Activated CD8-positive, alpha-beta T cell treated with anti-CD3 and anti-CD28 coated beads, Interleukin-2, amount 10 ng/mL, durations not matched to agents 7 days and 5 days (primary cell): ENCODE measurements around the gene ZNF91. TPM values are rescaled to one million over a fixed set of nuclear protein-coding genes. Genes with fewer than 3 reads are reported as not detected.
"Not testable (repeated sequence)": the region's sequence is repeated elsewhere in the genome, so short reads cannot be mapped to it uniquely, and the experiment has no call there.

Experiments
- ATAC-seq: fragments of 150-1000 bp; cut with Tn5 transposase; one replicate; pipeline ENCODE4 v1.10.0; 2021; ENCODE audit warnings: moderate library complexity
- CTCF ChIA-PET: fragments of 350-600 bp; sonication (Branson Sonifier 250); formaldehyde crosslinking; loops from one replicate; lab custom pipeline; 2021; ENCODE audit warnings: antibody characterized with exemption; lab: Charles Lee
- POLR2A ChIA-PET: fragments of 350-600 bp; sonication (Branson Sonifier 250); formaldehyde crosslinking; loops from one replicate; lab custom pipeline; 2021; ENCODE audit warnings: antibody characterized with exemption; lab: Charles Lee
- DNase-seq: peaks from one replicate; pipeline ENCODE4 v3.0.0-alpha.2; 2020
- H3K27ac Mint-ChIP-seq: one replicate; pipeline ENCODE4 v1.8.0; 2021; ENCODE audit warnings: mild to moderate bottlenecking, mixed read lengths
- H3K27me3 Mint-ChIP-seq: one replicate; pipeline ENCODE4 v1.8.0; 2021; ENCODE audit warnings: low read depth, mixed read lengths
- H3K36me3 Mint-ChIP-seq: one replicate; pipeline ENCODE4 v1.8.0; 2021; ENCODE audit warnings: low read depth, mixed read lengths
- H3K4me1 Mint-ChIP-seq: one replicate; pipeline ENCODE4 v1.8.0; 2021; ENCODE audit warnings: low read depth, mixed read lengths
- H3K4me3 Mint-ChIP-seq: one replicate; pipeline ENCODE4 v1.8.0; 2021; ENCODE audit warnings: mild to moderate bottlenecking, mixed read lengths
- H3K9me3 Mint-ChIP-seq: one replicate; pipeline ENCODE4 v1.8.0; 2022; ENCODE audit warnings: mixed read lengths; ENCODE audit not compliant: insufficient read depth
- total RNA-seq, 2 experiments: library from RNA; stranded (reverse); gene quantifications; one replicate each; pipeline ENCODE4 v1.2.3, GENCODE V29; 2021

ZNF91 gene
- total RNA-seq, 2 experiments from 2014 or later = 32.0 to 35.8 TPM

DNA sequence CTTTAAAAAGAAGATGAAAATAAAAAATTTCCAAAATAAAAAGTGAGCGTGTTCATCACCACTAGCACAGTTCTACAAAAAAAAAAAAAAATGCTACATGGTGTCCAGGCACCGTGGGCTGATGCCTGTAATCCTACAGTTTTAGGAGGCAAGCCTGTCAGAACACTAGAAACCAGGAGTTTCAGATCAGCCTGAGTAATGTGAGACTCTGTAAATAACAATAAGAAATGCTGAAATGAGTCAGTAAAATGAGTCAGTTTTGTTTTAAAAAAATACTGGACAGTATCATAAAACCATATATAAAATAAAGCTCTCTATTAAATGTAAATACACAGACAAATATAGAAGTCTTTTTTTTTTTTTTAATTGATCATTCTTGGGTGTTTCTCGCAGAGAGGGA is 30.0 kb downstream of the ZNF91 start:
- no peak overlapping the region for H3K27ac Mint-ChIP-seq
- no peaks in the 10 kb centered on the region for H3K27me3 Mint-ChIP-seq
- ATAC-seq = no peak
- ChIA-PET POLR2A (no interaction called here), CTCF (interaction anchor here (0.7 kb wide), 1 partner anchor 549 kb away, joined by 4 read pairs; the partner anchor contains the start of gene ZNF726)
- no peak for DNase-seq
- H3K4me3 Mint-ChIP-seq = no peak overlapping the region
- H3K4me1 Mint-ChIP-seq = no peaks in the 10 kb centered on the region
- peaks cover 36% of the 10 kb centered on the region for H3K9me3 Mint-ChIP-seq
- peaks cover 71% of the 10 kb centered on the region for H3K36me3 Mint-ChIP-seq

DNA sequence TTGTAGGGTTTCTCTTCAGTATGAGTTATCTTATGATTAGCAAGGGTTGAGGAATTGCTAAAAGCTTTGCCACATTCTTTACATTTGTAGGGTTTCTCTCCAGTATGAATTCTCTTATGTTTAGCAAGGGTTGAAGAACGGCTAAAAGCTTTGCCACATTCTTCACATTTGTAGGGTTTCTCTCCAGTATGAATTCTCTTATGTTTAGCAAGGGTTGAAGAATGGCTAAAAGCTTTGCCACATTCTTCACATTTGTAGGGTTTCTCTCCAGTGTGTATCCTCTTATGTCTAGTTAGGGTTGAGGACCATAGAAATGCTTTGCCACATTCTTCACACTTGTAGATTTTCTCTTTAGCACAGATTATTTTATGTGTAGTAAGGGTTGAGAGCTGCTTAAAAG is 33.4 kb downstream of the ZNF91 start:
- H3K9me3 Mint-ChIP-seq = peaks cover 55% of the 10 kb centered on the region
- H3K27me3 Mint-ChIP-seq, H3K4me3 Mint-ChIP-seq, CTCF ChIA-PET, POLR2A ChIA-PET, DNase-seq, H3K4me1 Mint-ChIP-seq, H3K27ac Mint-ChIP-seq, ATAC-seq: not testable (repeated sequence)
- peaks cover 72% of the 10 kb centered on the region for H3K36me3 Mint-ChIP-seq

DNA sequence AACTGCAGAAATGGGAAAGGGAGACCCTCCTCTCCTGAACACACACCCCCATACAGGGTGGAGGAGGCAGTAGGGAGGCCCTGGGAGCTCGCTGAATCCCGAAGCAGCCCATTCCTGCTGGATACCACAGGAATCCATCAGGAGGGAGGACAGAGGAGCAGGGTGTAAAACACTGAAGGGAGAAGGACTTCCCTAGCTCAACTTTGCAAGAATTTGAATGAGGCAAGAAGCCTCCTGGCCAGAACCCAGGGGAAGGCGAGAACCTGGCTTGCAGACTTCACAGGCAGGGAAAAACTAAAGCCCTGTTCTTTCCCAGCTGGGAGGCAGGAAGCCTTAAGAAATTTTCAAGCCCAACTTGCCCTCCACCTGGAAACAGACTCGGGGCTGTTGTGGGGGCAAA is 43.5 kb downstream of the ZNF91 start:
- Mint-ChIP-seq H3K27me3 (no peaks in the 10 kb centered on the region), H3K4me1 (no peaks in the 10 kb centered on the region), H3K27ac (no peak overlapping the region), H3K36me3 (peaks cover 90% of the 10 kb centered on the region), H3K9me3 (peaks cover 80% of the 10 kb centered on the region), H3K4me3 (no peak overlapping the region)
- CTCF ChIA-PET = no interaction called here
- no peak for DNase-seq
- no peak for ATAC-seq
- POLR2A ChIA-PET = no interaction called here

DNA sequence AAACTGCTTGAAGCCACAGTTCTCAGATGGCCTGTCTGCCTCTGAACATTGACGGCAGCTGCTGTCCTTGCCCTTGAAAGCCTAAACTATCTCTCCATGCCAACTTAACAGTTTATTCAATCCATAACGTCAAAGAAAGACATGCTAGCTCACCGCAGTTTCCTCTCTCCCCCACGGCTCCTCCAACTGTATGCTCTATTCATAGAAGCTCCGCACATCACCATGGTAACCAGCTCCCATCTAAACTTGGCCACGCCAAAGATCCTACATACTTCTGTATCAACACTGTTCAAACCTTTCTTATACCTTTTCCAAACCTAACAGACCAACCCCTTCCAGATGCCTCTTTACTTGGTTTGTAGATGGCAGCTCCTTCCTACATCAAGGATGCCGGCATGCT is 48.6 kb downstream of the ZNF91 start:
- H3K36me3 Mint-ChIP-seq = peaks cover 90% of the 10 kb centered on the region
- no peak overlapping the region for H3K4me3 Mint-ChIP-seq
- DNase-seq (no peak), ATAC-seq (no peak)
- CTCF ChIA-PET = no interaction called here
- no peaks in the 10 kb centered on the region for H3K4me1 Mint-ChIP-seq
- peaks cover 74% of the 10 kb centered on the region for H3K9me3 Mint-ChIP-seq
- no peaks in the 10 kb centered on the region for H3K27me3 Mint-ChIP-seq
- no peak overlapping the region for H3K27ac Mint-ChIP-seq
- POLR2A ChIA-PET = no interaction called here

DNA sequence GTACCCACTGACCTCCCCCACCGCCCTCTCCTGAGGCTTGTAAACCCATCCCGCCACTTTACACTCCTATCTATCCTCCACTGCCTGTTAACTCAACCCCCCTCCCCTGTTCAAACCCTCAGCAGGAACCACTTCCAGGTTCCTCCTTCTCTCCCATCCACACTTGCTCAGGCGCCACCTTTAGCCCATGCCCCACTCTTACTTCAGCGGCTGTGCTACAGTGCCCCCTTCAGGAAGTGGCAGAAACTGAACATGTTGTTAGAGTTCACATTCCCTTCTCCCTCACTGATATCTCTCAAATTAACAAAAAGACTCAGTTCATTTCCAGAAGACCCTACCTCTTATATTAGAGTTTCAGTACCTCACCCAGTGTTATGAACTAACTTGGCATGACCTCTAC is 49.4 kb downstream of the ZNF91 start:
- H3K9me3 Mint-ChIP-seq = peaks cover 70% of the 10 kb centered on the region
- H3K4me1 Mint-ChIP-seq = no peaks in the 10 kb centered on the region
- peaks cover 84% of the 10 kb centered on the region for H3K36me3 Mint-ChIP-seq
- ChIA-PET CTCF (no interaction called here), POLR2A (no interaction called here)
- H3K27me3 Mint-ChIP-seq = no peaks in the 10 kb centered on the region
- no peak overlapping the region for H3K4me3 Mint-ChIP-seq
- ATAC-seq (no peak), DNase-seq (no peak)
- H3K27ac Mint-ChIP-seq = no peak overlapping the region

DNA sequence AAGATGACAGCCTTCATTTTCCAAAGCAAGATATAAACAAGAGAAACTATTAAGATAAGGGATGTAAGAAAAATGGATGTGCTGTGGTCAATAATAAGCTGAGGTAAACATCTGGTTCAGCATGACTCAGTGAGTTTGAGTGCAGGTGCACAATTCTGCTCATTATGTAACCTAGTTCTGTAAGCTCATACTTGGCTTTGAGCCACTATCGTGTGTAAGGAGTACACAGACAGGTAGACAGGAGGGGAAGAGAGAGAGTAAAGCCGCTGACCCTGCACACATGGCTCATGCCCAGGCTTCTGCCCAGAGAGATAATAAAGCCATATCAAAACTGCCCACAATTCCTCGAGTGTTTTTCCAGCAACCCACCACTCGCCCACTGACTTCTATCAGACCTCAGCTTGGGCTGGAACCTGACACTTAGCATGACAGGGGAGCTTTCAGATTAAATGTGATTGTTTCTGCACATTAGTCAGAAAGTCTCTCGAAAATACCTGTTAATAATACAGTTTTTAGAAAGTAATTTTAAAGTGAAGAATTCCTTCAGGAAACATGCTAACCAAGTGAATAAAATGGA is 51.7 kb downstream of the ZNF91 start:
- CTCF ChIA-PET = no interaction called here
- DNase-seq = no peak
- no peaks in the 10 kb centered on the region for H3K4me1 Mint-ChIP-seq
- H3K27ac Mint-ChIP-seq = no peak overlapping the region
- H3K4me3 Mint-ChIP-seq = no peak overlapping the region
- H3K36me3 Mint-ChIP-seq = peaks cover 81% of the 10 kb centered on the region
- H3K9me3 Mint-ChIP-seq = peaks cover 68% of the 10 kb centered on the region
- no peaks in the 10 kb centered on the region for H3K27me3 Mint-ChIP-seq
- POLR2A ChIA-PET = no interaction called here
- ATAC-seq = no peak

DNA sequence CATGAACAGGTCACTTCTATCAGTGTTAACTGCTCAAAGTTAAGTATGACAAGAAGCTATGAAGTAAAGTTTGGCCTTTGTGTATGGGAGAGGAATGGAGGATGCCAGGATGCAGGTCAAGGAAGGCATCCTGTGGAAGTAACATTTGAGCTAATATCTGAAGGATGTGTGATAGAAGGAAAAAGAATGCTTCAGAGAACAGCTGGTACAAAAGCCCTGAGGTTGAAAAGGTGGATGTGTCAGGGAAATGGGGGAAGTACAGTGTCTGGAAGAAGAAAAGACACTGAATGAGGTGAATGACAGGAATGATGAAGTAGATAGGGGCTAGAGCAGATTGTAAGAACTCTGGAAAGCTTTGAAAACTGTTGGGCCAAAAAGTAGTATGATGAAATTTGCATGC is 67.1 kb downstream of the ZNF91 start:
- CTCF ChIA-PET = interaction anchor here (0.6 to 1.3 kb wide), 2 partner anchors 10 to 291 kb away, joined by 3 read pairs; no protein-coding TSS in a partner anchor
- H3K9me3 Mint-ChIP-seq = peaks cover 53% of the 10 kb centered on the region

DNA sequence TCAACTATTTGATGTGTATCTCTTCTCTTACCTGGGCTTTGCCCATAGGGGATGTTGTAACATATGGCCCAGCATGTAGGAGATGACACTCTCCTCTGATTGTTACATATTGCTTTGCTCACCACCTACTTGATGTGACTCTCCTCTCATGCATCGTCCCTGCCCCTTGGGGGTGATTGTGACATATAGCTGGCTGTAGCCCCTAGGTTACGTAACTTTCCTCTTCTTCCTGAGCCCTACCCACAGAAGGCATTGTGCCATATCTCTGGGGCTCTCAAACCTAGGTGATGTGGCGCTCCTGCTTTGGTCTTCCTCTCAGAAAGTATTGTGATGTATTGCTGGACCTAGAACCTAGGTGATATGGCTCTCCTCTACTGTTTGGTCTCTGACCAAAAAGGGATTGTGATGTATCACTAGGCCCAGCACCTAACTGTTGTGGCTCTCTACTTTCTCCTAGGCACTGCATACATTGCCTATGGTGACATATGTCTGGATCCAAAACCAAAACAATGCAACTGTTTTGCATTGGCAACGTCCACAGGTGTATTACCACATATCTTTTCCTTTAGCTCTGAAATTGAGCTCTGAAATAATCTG is 73.2 kb downstream of the ZNF91 start:
- ChIA-PET CTCF (no interaction called here), POLR2A (no interaction called here)
- Mint-ChIP-seq H3K4me3 (no peak overlapping the region), H3K36me3 (peaks cover 3% of the 10 kb centered on the region), H3K9me3 (peaks cover 28% of the 10 kb centered on the region), H3K27me3 (no peaks in the 10 kb centered on the region), H3K27ac (no peak overlapping the region), H3K4me1 (no peaks in the 10 kb centered on the region)
- no peak for DNase-seq
- no peak for ATAC-seq

More for the DNA sequence above, 67.1 kb downstream of the ZNF91 start:
- Mint-ChIP-seq H3K27ac (no peak overlapping the region), H3K27me3 (no peaks in the 10 kb centered on the region), H3K4me1 (no peaks in the 10 kb centered on the region), H3K4me3 (no peak overlapping the region), H3K36me3 (peaks cover 31% of the 10 kb centered on the region)
- no peak for DNase-seq
- POLR2A ChIA-PET = no interaction called here
- ATAC-seq = no peak

DNA sequence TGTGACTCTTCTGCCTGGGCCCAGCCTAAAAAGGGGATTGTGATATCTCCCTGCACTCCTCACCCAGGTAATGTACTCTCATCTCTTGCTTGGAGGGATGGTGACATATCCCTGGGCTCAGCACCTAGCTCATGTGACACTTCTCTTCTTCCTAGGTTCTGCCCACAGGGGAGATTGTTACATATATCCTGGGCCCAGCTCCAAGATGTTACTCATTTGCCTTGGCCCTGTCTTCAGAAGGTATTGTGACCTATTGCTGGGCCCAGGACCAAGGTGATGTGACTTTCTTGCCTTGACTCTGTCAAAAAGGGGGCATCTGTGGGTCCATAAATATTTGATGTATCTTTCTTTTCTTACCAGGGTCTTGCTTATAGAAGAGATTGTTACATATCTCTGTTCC is 73.9 kb downstream of the ZNF91 start:
- ATAC-seq, DNase-seq, H3K4me1 Mint-ChIP-seq, H3K27ac Mint-ChIP-seq, POLR2A ChIA-PET, H3K36me3 Mint-ChIP-seq, H3K4me3 Mint-ChIP-seq, H3K27me3 Mint-ChIP-seq, CTCF ChIA-PET: not testable (repeated sequence)
- peaks cover 28% of the 10 kb centered on the region for H3K9me3 Mint-ChIP-seq

DNA sequence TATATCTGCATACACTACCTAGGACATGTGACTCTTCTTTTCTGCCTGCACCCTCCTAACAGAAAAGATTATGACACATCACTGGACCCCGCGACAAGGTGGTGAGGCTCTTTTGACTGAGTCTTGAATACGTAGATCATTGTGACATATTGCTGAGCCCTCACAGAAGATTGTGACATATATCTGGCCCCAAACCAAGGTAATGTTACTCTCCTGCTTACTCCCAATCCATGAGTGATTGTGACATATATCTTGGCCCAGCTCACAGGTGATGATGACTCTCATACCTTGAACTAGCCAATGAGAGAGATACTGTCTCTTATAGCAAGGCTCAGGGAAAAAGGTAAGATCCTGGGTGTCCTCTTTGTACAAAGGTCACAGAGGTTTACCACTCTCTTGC is 75.7 kb downstream of the ZNF91 start:
- CTCF ChIA-PET, POLR2A ChIA-PET, H3K4me1 Mint-ChIP-seq, H3K36me3 Mint-ChIP-seq, ATAC-seq, DNase-seq, H3K27me3 Mint-ChIP-seq, H3K27ac Mint-ChIP-seq, H3K4me3 Mint-ChIP-seq: not testable (repeated sequence)
- peaks cover 13% of the 10 kb centered on the region for H3K9me3 Mint-ChIP-seq

DNA sequence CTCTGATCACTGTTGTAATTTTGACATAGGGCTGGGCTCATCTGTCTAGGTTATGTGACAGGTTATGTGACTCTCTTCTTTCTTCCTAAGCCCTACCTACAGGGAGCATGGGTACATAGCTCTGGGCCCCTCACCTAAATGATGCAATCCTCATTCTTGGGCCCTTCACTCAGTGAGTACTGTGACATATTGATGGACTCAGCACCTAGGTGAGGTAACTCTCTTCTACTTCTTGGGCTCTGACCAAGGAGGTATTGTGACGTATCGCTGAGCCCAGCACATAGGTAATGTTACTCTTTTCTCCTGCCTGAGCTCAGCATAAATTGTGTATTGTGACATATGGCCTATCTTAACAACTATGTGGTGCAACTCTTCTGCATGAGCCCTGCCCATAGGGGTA is 76.3 kb downstream of the ZNF91 start:
- DNase-seq, H3K4me3 Mint-ChIP-seq, CTCF ChIA-PET, H3K27me3 Mint-ChIP-seq, H3K36me3 Mint-ChIP-seq, H3K4me1 Mint-ChIP-seq, H3K27ac Mint-ChIP-seq, POLR2A ChIA-PET, ATAC-seq: not testable (repeated sequence)
- H3K9me3 Mint-ChIP-seq = peaks cover 12% of the 10 kb centered on the region

DNA sequence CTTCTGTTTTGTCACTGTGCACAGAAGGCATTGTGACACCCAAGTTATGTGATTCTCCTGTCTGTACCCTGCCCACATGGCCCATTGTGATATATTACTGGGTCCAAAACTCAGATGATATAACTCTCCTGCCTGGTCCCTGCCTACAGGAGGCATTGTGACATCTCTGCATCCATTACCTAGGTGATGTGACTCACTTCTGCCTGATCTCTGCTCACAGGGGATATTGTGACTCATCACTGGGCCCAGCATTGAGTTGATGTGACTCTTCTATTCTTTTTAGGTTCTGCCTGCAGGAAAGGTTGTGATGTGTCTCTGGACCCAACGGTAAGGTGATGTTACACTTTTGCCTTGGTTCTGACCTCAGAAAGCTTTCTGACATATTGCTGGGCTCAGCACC is 77.1 kb downstream of the ZNF91 start:
- ATAC-seq (no peak), DNase-seq (no peak)
- POLR2A ChIA-PET = no interaction called here
- Mint-ChIP-seq H3K4me1 (no peaks in the 10 kb centered on the region), H3K27me3 (no peaks in the 10 kb centered on the region), H3K27ac (no peak overlapping the region), H3K4me3 (no peak overlapping the region), H3K9me3 (peaks cover 17% of the 10 kb centered on the region), H3K36me3 (no peaks in the 10 kb centered on the region)
- CTCF ChIA-PET = no interaction called here
